Vagina (tissue), 2 donors: ENCODE measurements around the gene PPP2R5C. TPM values are rescaled to one million over a fixed set of nuclear protein-coding genes. Genes with fewer than 3 reads are reported as not detected.

Experiments used
- DNase-seq, 2 donors: peaks; one replicate each; pipeline ENCODE4 v3.0.0-alpha.2; 2017; ENCODE audit errors: extremely low spot score in 2 of 2
- H3K27ac ChIP-seq: fragments of 200-600 bp; sonication (generic); one replicate; pipeline ENCODE4 v1.5.1; 2019
- H3K27me3 ChIP-seq: fragments of 200-600 bp; sonication (generic); one replicate; pipeline ENCODE4 v1.5.1; 2019
- H3K36me3 ChIP-seq, 2 donors: fragments of 200-600 bp; sonication (generic); one replicate each; pipeline ENCODE4 v1.5.1; 2017 to 2019
- H3K4me1 ChIP-seq: fragments of 200-600 bp; sonication (generic); one replicate; pipeline ENCODE4 v1.5.1; 2019
- H3K4me3 ChIP-seq, 2 donors: fragments of 200-600 bp; sonication (generic); 1 replicate in 1 of 2; 2 replicates in 1 of 2; pipeline ENCODE4 v1.5.1; 2016 to 2019
- H3K9me3 ChIP-seq: fragments of 200-600 bp; sonication (generic); one replicate; pipeline ENCODE4 v1.5.1; 2019
- CTCF ChIP-seq, 3 experiments: fragments of 450-650 bp in 2 of 3; fragments of 200-600 bp in 1 of 3; sonication (generic) in 1 of 3; IDR thresholded peaks; one replicate each; pipeline ENCODE4 v1.5.1; 2017 to 2019; ENCODE audit warnings: antibody characterized with exemption in 3 of 3, mild to moderate bottlenecking in 2 of 3, moderate library complexity in 2 of 3
- POLR2A ChIP-seq, 2 donors: fragments of 450-650 bp; IDR thresholded peaks; one replicate each; pipeline ENCODE4 v1.6.1; 2017; ENCODE audit warnings: antibody characterized with exemption in 2 of 2, mild to moderate bottlenecking in 2 of 2, moderate library complexity in 2 of 2
- POLR2AphosphoS5 ChIP-seq, 2 donors: sonication (generic); formaldehyde crosslinking; IDR thresholded peaks; one replicate each; pipeline ENCODE4 v1.9.0; 2017; ENCODE audit warnings: antibody characterized with exemption in 2 of 2, mild to moderate bottlenecking in 2 of 2, low read depth in 1 of 2; ENCODE audit not compliant: insufficient read depth in 1 of 2
- intact Hi-C: fragments of 100-400 bp; cut with DNase I; formaldehyde crosslinking; loops from one replicate; pipeline ENCODE4 v1.15.1; 2023
- total RNA-seq: library from RNA; depleted of rRNA; stranded (reverse); fragments of >200 nt; gene quantifications from one replicate; pipeline ENCODE4 v1.2.3, GENCODE V29; 2016

The PPP2R5C gene
- total RNA-seq, 1 donor from 2014 or later: 88.1 TPM

DNA sequence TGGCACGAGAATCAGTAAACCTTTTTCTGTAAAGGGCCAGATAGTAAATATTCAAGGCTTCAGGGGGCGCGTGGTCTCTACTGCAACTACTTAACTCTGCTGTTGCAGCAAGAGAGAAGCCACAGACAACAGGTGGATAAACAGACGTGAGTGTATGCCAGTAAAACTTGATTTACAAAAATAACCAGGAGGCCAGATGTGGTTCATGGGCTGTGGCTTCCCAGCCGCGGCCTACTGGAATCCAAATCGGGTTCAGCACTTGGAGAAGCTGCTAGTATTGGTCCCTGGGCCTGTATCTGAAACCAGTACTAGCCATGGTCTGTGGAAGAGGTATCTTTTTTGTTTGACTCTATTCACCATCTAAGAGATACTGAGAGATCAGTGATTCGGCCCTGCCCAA lies 13.3 kb downstream of the PPP2R5C start:
- intact Hi-C loops: no loop called here
- no peaks in the 10 kb centered on the region for H3K27me3 ChIP-seq
- H3K9me3 ChIP-seq: no peaks in the 10 kb centered on the region
- H3K4me3 ChIP-seq: no peak overlapping the region
- H3K36me3 ChIP-seq: no peaks in the 10 kb centered on the region
- no peaks in the 10 kb centered on the region for H3K4me1 ChIP-seq
- TF ChIP-seq POLR2A (IDR thresholded peaks at IDR 0.05): no peak
- no peak for TF ChIP-seq CTCF (IDR thresholded peaks at IDR 0.05)
- no peak for TF ChIP-seq POLR2AphosphoS5 (IDR thresholded peaks at IDR 0.05; ENCODE audit: insufficient read depth in 1 of 2, low read depth in 1 of 2)
- no peak overlapping the region for H3K27ac ChIP-seq
- no peak for DNase-seq

DNA sequence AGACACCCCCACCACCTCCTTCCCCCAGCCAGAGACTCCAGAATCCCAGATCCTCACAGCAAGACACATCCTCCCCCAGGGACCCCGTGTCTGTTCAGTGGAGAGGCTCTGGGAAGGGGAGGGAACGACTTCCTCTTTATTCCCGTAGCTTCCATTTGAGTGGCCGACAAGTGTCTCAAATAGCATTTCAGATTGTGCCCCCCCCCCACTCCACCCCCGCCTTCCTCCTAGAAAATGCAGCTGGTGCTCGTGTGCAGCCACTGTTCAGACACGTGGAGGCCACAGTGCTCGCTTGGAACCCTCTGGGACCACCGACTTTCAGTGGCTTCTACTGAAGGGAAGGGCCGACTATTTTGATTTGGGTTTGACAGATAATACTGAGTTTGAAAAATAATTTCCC lies 14.3 kb downstream of the PPP2R5C start:
- Histone ChIP-seq H3K27ac (no peak overlapping the region), H3K9me3 (no peaks in the 10 kb centered on the region), H3K27me3 (no peaks in the 10 kb centered on the region), H3K4me3 (no peak overlapping the region), H3K36me3 (no peaks in the 10 kb centered on the region), H3K4me1 (peaks cover 4% of the 10 kb centered on the region)
- intact Hi-C loops: no loop called here
- DNase-seq: no peak
- TF ChIP-seq POLR2AphosphoS5 (IDR thresholded peaks at IDR 0.05; ENCODE audit: insufficient read depth in 1 of 2, low read depth in 1 of 2): no peak
- TF ChIP-seq POLR2A (IDR thresholded peaks at IDR 0.05): no peak

GRCh38 chr14:101776344-101776743 lies 14.8 kb downstream of the PPP2R5C start:
- TF ChIP-seq POLR2AphosphoS5 (IDR thresholded peaks at IDR 0.05; ENCODE audit: insufficient read depth in 1 of 2, low read depth in 1 of 2) (no peak), CTCF (IDR thresholded peaks at IDR 0.05) (no peak), POLR2A (IDR thresholded peaks at IDR 0.05) (no peak)
- DNase-seq: no peak
- intact Hi-C loops: no loop called here
- no peak overlapping the region for H3K4me3 ChIP-seq
- peaks cover 9% of the 10 kb centered on the region for H3K4me1 ChIP-seq
- H3K27ac ChIP-seq: no peak overlapping the region
- no peaks in the 10 kb centered on the region for H3K36me3 ChIP-seq
- H3K27me3 ChIP-seq: no peaks in the 10 kb centered on the region
- H3K9me3 ChIP-seq: no peaks in the 10 kb centered on the region

DNA sequence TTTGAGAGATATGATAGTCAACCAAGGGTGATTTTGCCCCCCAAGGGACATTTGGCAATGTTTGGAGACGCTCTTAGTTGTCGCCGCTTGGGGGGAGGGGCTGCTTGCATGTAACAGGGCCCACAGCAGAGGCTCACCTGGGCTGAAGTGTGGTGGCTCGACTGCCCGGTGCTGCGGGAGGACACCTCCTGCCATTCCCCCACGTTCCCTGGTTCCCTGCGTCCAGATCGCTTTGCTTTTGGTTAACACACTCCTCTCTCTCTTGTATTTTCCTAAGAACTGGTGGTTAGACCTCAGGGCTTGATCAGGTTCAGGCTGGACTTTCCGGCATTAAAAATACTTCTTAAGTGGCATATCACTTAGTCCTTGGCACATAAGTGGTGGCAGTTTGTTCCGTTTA lies 18.9 kb downstream of the PPP2R5C start:
- no peak overlapping the region for H3K27ac ChIP-seq
- H3K9me3 ChIP-seq: no peaks in the 10 kb centered on the region
- intact Hi-C loops: no loop called here
- H3K4me3 ChIP-seq: peak overlapping the region in 1 of 2 donors; percentile 49
- H3K36me3 ChIP-seq: no peaks in the 10 kb centered on the region
- no peak for DNase-seq
- peaks cover 14% of the 10 kb centered on the region for H3K4me1 ChIP-seq
- H3K27me3 ChIP-seq: no peaks in the 10 kb centered on the region
- TF ChIP-seq POLR2A (IDR thresholded peaks at IDR 0.05) (no peak), CTCF (IDR thresholded peaks at IDR 0.05) (no peak), POLR2AphosphoS5 (IDR thresholded peaks at IDR 0.05; ENCODE audit: insufficient read depth in 1 of 2, low read depth in 1 of 2) (no peak)

GRCh38 chr14:101780887-101781239 lies 19.4 kb downstream of the PPP2R5C start:
- Histone ChIP-seq H3K27ac (no peak overlapping the region), H3K4me3 (peak overlapping the region; percentile 49 to 56), H3K4me1 (peaks cover 14% of the 10 kb centered on the region), H3K36me3 (no peaks in the 10 kb centered on the region), H3K27me3 (no peaks in the 10 kb centered on the region), H3K9me3 (no peaks in the 10 kb centered on the region)
- intact Hi-C loops: no loop called here
- DNase-seq: no peak
- no peak for TF ChIP-seq CTCF (IDR thresholded peaks at IDR 0.05)
- TF ChIP-seq POLR2A (IDR thresholded peaks at IDR 0.05): no peak
- no peak for TF ChIP-seq POLR2AphosphoS5 (IDR thresholded peaks at IDR 0.05; ENCODE audit: insufficient read depth in 1 of 2, low read depth in 1 of 2)
